PC-9 (cell line): ENCODE results near the gene SDR42E2. TPM values are rescaled to one million over a fixed set of nuclear protein-coding genes. Genes with fewer than 3 reads are reported as not detected.

Experiments used
- BruUV-seq: library from RNA; stranded (reverse); fragments of 400-500 nt; replicated peaks from 2 replicates; lab custom pipeline; 2021; lab: Mats Ljungman, UMichigan
- CTCF ChIA-PET: fragments of 300-600 bp; sonication (Branson Sonifier 250); formaldehyde crosslinking; loops from one replicate; lab custom pipeline; 2022; ENCODE audit warnings: antibody characterized with exemption; lab: Charles Lee
- POLR2A ChIA-PET: fragments of 300-600 bp; sonication (Branson Sonifier 250); formaldehyde crosslinking; loops from one replicate; lab custom pipeline; 2022; ENCODE audit warnings: antibody characterized with exemption; ENCODE audit not compliant: unreplicated experiment; lab: Charles Lee
- DNase-seq, 2 experiments: peaks; one replicate each; pipeline versions ENCODE4 v3.0.0 to v3.0.0-alpha.2; 2015 to 2022; ENCODE audit warnings: mixed read lengths in 1 of 2
- H2AFZ ChIP-seq: fragments of 200-600 bp; sonication (generic); 2 replicates; pipeline ENCODE4 v1.8.1; 2017; ENCODE audit warnings: antibody characterized with exemption
- H3F3A ChIP-seq: fragments of 200-600 bp; sonication (generic); 2 replicates; pipeline ENCODE4 v1.8.1; 2017; ENCODE audit warnings: antibody characterized with exemption, mild to moderate bottlenecking, low read depth; ENCODE audit not compliant: insufficient read depth
- H3K27ac ChIP-seq: fragments of 200-600 bp; sonication (generic); 2 replicates; pipeline ENCODE4 v1.6.1; 2016; ENCODE audit warnings: mixed run types
- H3K27me3 ChIP-seq: fragments of 200-600 bp; sonication (generic); 2 replicates; pipeline ENCODE4 v1.6.1; 2016; ENCODE audit warnings: low read depth, mixed run types; ENCODE audit not compliant: insufficient read depth
- H3K36me3 ChIP-seq: fragments of 200-600 bp; sonication (generic); 2 replicates; pipeline ENCODE4 v1.6.1; 2016; ENCODE audit warnings: low read depth, mixed run types
- H3K4me1 ChIP-seq: fragments of 200-600 bp; sonication (generic); replicated peaks from 2 replicates; pipeline ENCODE4 v1.6.1; 2016; ENCODE audit warnings: mixed run types; ENCODE audit not compliant: insufficient read depth
- H3K4me2 ChIP-seq: fragments of 200-600 bp; sonication (generic); 2 replicates; pipeline ENCODE4 v1.6.1; 2017; ENCODE audit warnings: mixed run types
- H3K4me3 ChIP-seq: fragments of 200-600 bp; sonication (generic); 2 replicates; pipeline ENCODE4 v1.6.1; 2016; ENCODE audit warnings: mixed run types
- H3K79me2 ChIP-seq: fragments of 200-600 bp; sonication (generic); 2 replicates; pipeline ENCODE4 v1.6.1; 2017; ENCODE audit warnings: low read depth, mixed run types
- H3K9me2 ChIP-seq: fragments of 200-600 bp; sonication (generic); 2 replicates; pipeline ENCODE4 v1.8.1; 2017; ENCODE audit warnings: mild to moderate bottlenecking; ENCODE audit not compliant: insufficient read depth
- H3K9me3 ChIP-seq: fragments of 200-600 bp; sonication (generic); 2 replicates; pipeline ENCODE4 v1.8.1; 2016; ENCODE audit warnings: low read depth; ENCODE audit not compliant: insufficient read depth
- H4K20me1 ChIP-seq: fragments of 200-600 bp; sonication (generic); 2 replicates; pipeline ENCODE4 v1.8.1; 2017; ENCODE audit not compliant: insufficient read depth
- CTCF ChIP-seq: fragments of 200-600 bp; sonication (generic); conservative IDR thresholded peaks from 2 replicates; pipeline ENCODE4 v1.6.1; 2017; ENCODE audit warnings: mixed run types, antibody characterized with exemption, mild to moderate bottlenecking, moderate library complexity
- EZH2 ChIP-seq: fragments of 200-600 bp; sonication (generic); IDR thresholded peaks from 2 replicates; pipeline ENCODE4 v1.8.0; 2017; ENCODE audit warnings: antibody characterized with exemption, low read depth
- intact Hi-C: fragments of 100-400 bp; cut with micrococcal nuclease; formaldehyde crosslinking; loops from one replicate; pipeline ENCODE4 v1.10.0; 2022; ENCODE audit not compliant: unreplicated experiment
- total RNA-seq: library from RNA; stranded (reverse); gene quantifications from 2 replicates; pipeline ENCODE4 v1.2.3, GENCODE V29; 2021

SDR42E2 gene
- total RNA-seq, 1 experiment from 2014 or later: not detected

GRCh38 chr16:22225060-22225459 is 62.8 kb downstream of the SDR42E2 start:
- H3F3A ChIP-seq: no peaks in the 10 kb centered on the region
- H3K79me2 ChIP-seq: no peaks in the 10 kb centered on the region
- no peak overlapping the region for H3K4me2 ChIP-seq
- H4K20me1 ChIP-seq: no peaks in the 10 kb centered on the region
- no peak overlapping the region for H3K27ac ChIP-seq
- no peaks in the 10 kb centered on the region for H3K9me2 ChIP-seq
- no peaks in the 10 kb centered on the region for H3K27me3 ChIP-seq
- BruUV-seq: no TSS peak
- DNase-seq: no peak
- no peak for TF ChIP-seq EZH2
- no peak for TF ChIP-seq CTCF
- CTCF ChIA-PET: no interaction called here
- no peak overlapping the region for H3K4me3 ChIP-seq
- H2AFZ ChIP-seq: no peak overlapping the region
- POLR2A ChIA-PET: interaction anchor here (0.6 kb wide), 2 partner anchors 34 to 172 kb away, joined by 4 to 6 read pairs; no protein-coding TSS in a partner anchor
- intact Hi-C loops: no loop called here
- no peaks in the 10 kb centered on the region for H3K4me1 ChIP-seq
- no peaks in the 10 kb centered on the region for H3K9me3 ChIP-seq
- no peaks in the 10 kb centered on the region for H3K36me3 ChIP-seq

- Histone ChIP-seq H3K9me3 (no peaks in the 10 kb centered on the region), H2AFZ (no peak overlapping the region), H3K79me2 (peaks cover 9% of the 10 kb centered on the region; the same call in 1 of the 2 replicates), H4K20me1 (no peaks in the 10 kb centered on the region; the same call in 1 of the 2 replicates), H3K4me3 (no peak overlapping the region), H3K4me1 (peaks cover 25% of the 10 kb centered on the region), H3K4me2 (no peak overlapping the region), H3K36me3 (no peaks in the 10 kb centered on the region), H3F3A (peaks cover 35% of the 10 kb centered on the region), H3K27ac (no peak overlapping the region), H3K9me2 (no peaks in the 10 kb centered on the region), H3K27me3 (no peaks in the 10 kb centered on the region)
- DNase-seq: no peak
- no TSS peak for BruUV-seq
- ChIA-PET CTCF (interaction anchor here (0.7 kb wide), 1 partner anchor 17 kb away, joined by 5 read pairs; no protein-coding TSS in a partner anchor), POLR2A (no interaction called here)
- intact Hi-C loops: no loop called here
- TF ChIP-seq CTCF (no peak), EZH2 (no peak)
These were observed 67.6 kb downstream of the SDR42E2 start for GRCh38 chr16:22229889-22230288.

- Histone ChIP-seq H3K79me2 (peaks cover 9% of the 10 kb centered on the region; the same call in 1 of the 2 replicates), H2AFZ (peak overlapping the region; percentile 71), H3K4me2 (peak overlapping the region; percentile 58), H3F3A (peaks cover 45% of the 10 kb centered on the region), H3K36me3 (no peaks in the 10 kb centered on the region), H3K4me3 (peak overlapping the region; percentile 7; the same call in 1 of the 2 replicates), H3K27me3 (no peaks in the 10 kb centered on the region), H4K20me1 (no peaks in the 10 kb centered on the region; the same call in 1 of the 2 replicates), H3K4me1 (peaks cover 34% of the 10 kb centered on the region), H3K27ac (peak overlapping the region; percentile 79), H3K9me2 (no peaks in the 10 kb centered on the region), H3K9me3 (no peaks in the 10 kb centered on the region)
- POLR2A ChIA-PET: interaction anchor here (0.5 to 0.6 kb wide), 2 partner anchors 95 to 163 kb away, joined by 10 to 15 read pairs; no protein-coding TSS in a partner anchor
- CTCF ChIA-PET: interaction anchor here (0.6 to 0.7 kb wide), 2 partner anchors 24 to 139 kb away, joined by 4 to 10 read pairs; no protein-coding TSS in a partner anchor
- DNase-seq: peak; percentile 92 to 94
- no peak for TF ChIP-seq EZH2
- TF ChIP-seq CTCF: no peak
- BruUV-seq: no TSS peak
- intact Hi-C loops: loop anchor here (1.0 to 2.0 kb wide), 3 partner anchors 26 to 64 kb away; partner anchors contain the start of genes EEF2K and POLR3E
These were observed 70.2 kb downstream of the SDR42E2 start for GRCh38 chr16:22232277-22233036.
